ENCODE data around the gene ZNF500. TPM values are rescaled to one million over a fixed set of nuclear protein-coding genes. Genes with fewer than 3 reads are reported as not detected.

Gene ZNF500
- total RNA-seq, 1 donor from 2014 or later = 23.5 TPM

DNA sequence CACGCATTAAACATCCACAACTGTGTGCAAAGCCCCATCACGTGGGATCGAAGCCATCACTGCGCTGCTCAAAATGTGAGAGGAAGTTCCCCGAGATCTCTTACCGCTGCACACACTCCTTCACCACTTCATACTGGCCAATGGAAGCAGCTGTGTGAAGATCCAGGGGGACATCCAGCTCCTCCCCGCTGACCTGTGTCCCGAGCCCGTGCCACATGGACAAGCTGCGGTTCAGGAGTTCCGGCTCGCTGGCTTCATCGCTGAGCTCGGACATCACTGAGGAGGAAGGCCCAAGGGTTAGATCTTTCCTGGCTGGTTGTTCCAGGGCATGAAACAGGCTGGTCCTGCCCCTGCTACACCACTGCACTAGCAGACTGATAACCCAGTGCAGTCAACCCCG is 37.1 kb downstream of the ZNF500 start:
- H3K9me3 Mint-ChIP-seq (ENCODE audit: low read depth) = no peaks in the 10 kb centered on the region
- peaks cover 9% of the 10 kb centered on the region for H3K36me3 Mint-ChIP-seq (ENCODE audit: insufficient read depth)
- no peak overlapping the region for H3K27ac Mint-ChIP-seq
- peaks cover 7% of the 10 kb centered on the region for H3K4me1 Mint-ChIP-seq (ENCODE audit: low read depth)
- H3K27me3 Mint-ChIP-seq = no peaks in the 10 kb centered on the region
- no peak overlapping the region for H3K4me3 Mint-ChIP-seq (ENCODE audit: low read depth)
- TF ChIP-seq, protein P1, sequence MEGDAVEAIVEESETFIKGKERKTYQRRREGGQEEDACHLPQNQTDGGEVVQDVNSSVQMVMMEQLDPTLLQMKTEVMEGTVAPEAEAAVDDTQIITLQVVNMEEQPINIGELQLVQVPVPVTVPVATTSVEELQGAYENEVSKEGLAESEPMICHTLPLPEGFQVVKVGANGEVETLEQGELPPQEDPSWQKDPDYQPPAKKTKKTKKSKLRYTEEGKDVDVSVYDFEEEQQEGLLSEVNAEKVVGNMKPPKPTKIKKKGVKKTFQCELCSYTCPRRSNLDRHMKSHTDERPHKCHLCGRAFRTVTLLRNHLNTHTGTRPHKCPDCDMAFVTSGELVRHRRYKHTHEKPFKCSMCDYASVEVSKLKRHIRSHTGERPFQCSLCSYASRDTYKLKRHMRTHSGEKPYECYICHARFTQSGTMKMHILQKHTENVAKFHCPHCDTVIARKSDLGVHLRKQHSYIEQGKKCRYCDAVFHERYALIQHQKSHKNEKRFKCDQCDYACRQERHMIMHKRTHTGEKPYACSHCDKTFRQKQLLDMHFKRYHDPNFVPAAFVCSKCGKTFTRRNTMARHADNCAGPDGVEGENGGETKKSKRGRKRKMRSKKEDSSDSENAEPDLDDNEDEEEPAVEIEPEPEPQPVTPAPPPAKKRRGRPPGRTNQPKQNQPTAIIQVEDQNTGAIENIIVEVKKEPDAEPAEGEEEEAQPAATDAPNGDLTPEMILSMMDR (IDR thresholded peaks at IDR 0.05; ENCODE audit: unreplicated experiment) = no peak
- no peak for DNase-seq (ENCODE audit: low spot score, unreplicated experiment)

DNA sequence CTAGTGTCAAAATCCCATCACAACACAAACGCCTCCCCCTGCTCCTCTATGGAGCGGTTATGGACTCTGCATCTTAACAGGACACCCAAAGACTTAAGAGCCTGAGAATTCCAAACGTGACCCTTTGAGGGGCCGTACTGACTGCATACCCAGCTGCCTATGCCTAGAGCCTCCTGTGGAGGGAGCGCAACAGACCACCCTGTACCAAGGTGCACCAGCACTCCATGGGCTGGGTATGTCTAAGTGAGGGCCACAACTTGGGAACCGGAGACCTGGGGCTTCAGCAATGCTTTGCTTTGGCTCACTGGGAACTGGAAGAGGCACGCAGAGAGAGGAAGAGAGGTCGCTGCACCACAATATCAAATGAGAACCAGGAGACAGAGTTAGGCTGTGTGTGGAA is 38.3 kb downstream of the ZNF500 start:
- H3K36me3 Mint-ChIP-seq (ENCODE audit: insufficient read depth) = peaks cover 9% of the 10 kb centered on the region
- peak overlapping the region; percentile 39 for H3K27ac Mint-ChIP-seq
- H3K4me3 Mint-ChIP-seq (ENCODE audit: low read depth) = no peak overlapping the region

DNA sequence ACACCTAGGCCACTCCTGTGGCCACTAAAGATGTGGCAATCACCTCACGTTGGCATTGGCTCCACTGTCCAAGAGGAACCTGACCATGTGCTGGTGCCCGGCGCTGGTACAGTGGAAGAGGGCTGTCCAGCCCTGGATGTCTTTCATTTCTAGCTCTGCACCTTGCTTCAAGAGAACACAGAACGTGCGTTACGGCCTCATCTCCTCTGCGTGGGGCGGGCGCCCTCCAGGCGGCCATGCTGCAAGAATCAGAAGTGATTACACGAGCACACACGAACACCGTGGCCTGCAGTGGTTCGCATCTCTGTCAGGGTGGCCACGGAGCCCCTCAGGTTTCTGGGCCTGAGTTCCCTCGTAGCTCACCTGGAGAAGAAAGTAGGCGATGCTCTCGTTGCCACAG is 40.3 kb downstream of the ZNF500 start:
- no peak for DNase-seq (ENCODE audit: low spot score, unreplicated experiment)
- Mint-ChIP-seq H3K27me3 (no peaks in the 10 kb centered on the region), H3K4me3 (ENCODE audit: low read depth) (no peak overlapping the region), H3K4me1 (ENCODE audit: low read depth) (no peaks in the 10 kb centered on the region), H3K27ac (no peak overlapping the region), H3K9me3 (ENCODE audit: low read depth) (no peaks in the 10 kb centered on the region), H3K36me3 (ENCODE audit: insufficient read depth) (peaks cover 13% of the 10 kb centered on the region)
- TF ChIP-seq, protein P1 (IDR thresholded peaks at IDR 0.05; ENCODE audit: unreplicated experiment) = no peak

More for the DNA sequence above, 38.3 kb downstream of the ZNF500 start:
- H3K27me3 Mint-ChIP-seq = no peaks in the 10 kb centered on the region
- no peaks in the 10 kb centered on the region for H3K9me3 Mint-ChIP-seq (ENCODE audit: low read depth)
- no peak for DNase-seq (ENCODE audit: low spot score, unreplicated experiment)
- TF ChIP-seq, protein P1 (IDR thresholded peaks at IDR 0.05; ENCODE audit: unreplicated experiment) = no peak
- H3K4me1 Mint-ChIP-seq (ENCODE audit: low read depth) = peaks cover 6% of the 10 kb centered on the region

DNA sequence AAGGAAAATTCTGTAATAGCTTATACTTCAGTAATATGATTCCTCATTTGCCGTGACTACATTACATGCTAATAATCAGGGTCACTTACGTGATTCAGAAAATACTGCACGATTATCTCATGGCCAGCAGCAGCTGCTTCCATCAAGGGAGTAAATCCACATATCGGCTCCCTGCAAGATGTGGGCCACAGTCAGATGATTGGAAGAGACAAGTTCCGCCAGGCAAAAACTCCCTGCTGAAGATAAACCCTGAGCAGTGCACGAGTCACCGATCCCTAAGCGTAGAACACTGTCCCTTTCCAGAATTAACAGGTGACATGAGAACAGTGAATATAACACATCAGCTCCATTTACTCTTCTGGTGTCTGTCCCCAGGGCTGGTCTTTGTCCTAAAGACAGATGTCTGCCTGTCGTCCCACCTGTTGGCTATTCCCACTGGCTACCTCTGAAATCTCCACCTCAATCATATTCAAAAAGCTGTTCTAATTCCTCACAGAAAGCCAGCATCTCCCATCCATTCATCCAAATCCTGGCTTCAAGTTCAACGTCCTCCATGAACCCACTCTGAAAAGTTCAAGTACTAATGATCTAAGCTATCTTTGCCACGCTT is 42.2 kb downstream of the ZNF500 start:
- Mint-ChIP-seq H3K9me3 (ENCODE audit: low read depth) (no peaks in the 10 kb centered on the region), H3K4me1 (ENCODE audit: low read depth) (no peaks in the 10 kb centered on the region), H3K27ac (no peak overlapping the region), H3K36me3 (ENCODE audit: insufficient read depth) (peaks cover 11% of the 10 kb centered on the region), H3K4me3 (ENCODE audit: low read depth) (no peak overlapping the region), H3K27me3 (no peaks in the 10 kb centered on the region)
- TF ChIP-seq, protein P1 (IDR thresholded peaks at IDR 0.05; ENCODE audit: unreplicated experiment) = no peak
- no peak for DNase-seq (ENCODE audit: low spot score, unreplicated experiment)

DNA sequence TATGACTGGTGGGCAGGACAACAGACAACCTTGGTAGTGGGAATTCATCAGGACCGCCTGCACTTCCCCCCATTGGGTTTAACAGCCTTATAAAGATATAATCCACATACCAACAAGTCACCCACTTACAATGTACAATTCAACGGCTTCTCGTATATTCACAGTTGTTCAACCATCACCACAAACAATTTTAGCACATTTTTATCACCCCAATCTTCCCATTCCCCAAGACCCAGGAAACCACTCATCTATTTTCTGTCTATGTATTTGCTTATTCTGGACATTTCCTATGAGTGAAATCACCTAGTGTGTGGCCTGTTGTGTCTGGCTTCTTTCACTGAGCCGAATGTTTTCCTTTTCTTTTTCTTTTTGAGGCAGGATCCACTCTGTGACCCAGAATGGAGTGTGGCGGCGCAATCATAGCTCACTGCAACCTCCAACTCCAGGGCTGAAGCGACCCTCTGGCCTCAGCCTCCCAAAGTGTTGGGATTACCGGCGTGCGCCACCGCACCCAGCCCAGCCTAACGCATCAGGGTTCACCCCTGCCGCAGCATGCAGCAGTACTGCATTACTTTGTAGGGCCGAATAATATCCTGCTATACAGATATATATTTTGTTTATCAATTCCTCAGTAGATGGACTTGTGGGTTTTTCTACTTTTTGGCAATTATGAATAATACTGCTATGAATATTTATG is 43.7 kb downstream of the ZNF500 start:
- TF ChIP-seq, protein P1 (IDR thresholded peaks at IDR 0.05; ENCODE audit: unreplicated experiment) = no peak
- Mint-ChIP-seq H3K9me3 (ENCODE audit: low read depth) (no peaks in the 10 kb centered on the region), H3K4me1 (ENCODE audit: low read depth) (no peaks in the 10 kb centered on the region), H3K27ac (no peak overlapping the region), H3K4me3 (ENCODE audit: low read depth) (no peak overlapping the region), H3K27me3 (no peaks in the 10 kb centered on the region), H3K36me3 (ENCODE audit: insufficient read depth) (peaks cover 10% of the 10 kb centered on the region)
- no peak for DNase-seq (ENCODE audit: low spot score, unreplicated experiment)

Measured in progenitor cell of endocrine pancreas (in vitro differentiated cells).